H1 (cell line): ENCODE results near the gene TNKS2. TPM values are rescaled to one million over a fixed set of nuclear protein-coding genes. Genes with fewer than 3 reads are reported as not detected.

Experiments used
- ASH2L ChIP-seq: fragments of 200-600, 300-600 bp; sonication (generic); IDR thresholded peaks from one replicate; pipeline ENCODE4 v1.7.1; 2017; ENCODE audit warnings: low read length
- BRCA1 ChIP-seq: IDR thresholded peaks from 2 replicates; pipeline ENCODE4 v1.6.1; 2012; ENCODE audit warnings: low read depth, low read length, improper control_type of control experiment
- CBX5 ChIP-seq: fragments of 300-800, 300-1000 bp; sonication (generic); IDR thresholded peaks from 2 replicates; pipeline ENCODE4 v1.7.1; 2016; ENCODE audit warnings: antibody characterized with exemption, low read length, low read depth
- CBX8 ChIP-seq: fragments of 300-800, 300-1000 bp; sonication (generic); IDR thresholded peaks from 2 replicates; pipeline ENCODE4 v1.7.1; 2016; ENCODE audit warnings: low read depth, low read length, borderline replicate concordance
- CHD2 ChIP-seq: IDR thresholded peaks from 2 replicates; pipeline ENCODE4 v1.6.1; 2012; ENCODE audit warnings: low read length, improper control_type of control experiment
- CREB1 ChIP-seq: IDR thresholded peaks from 2 replicates; pipeline ENCODE4 v1.6.1; 2012; ENCODE audit warnings: inconsistent platforms
- CTBP2 ChIP-seq: IDR thresholded peaks from 2 replicates; pipeline ENCODE4 v1.7.0; 2011; ENCODE audit warnings: borderline replicate concordance, mild to moderate bottlenecking, moderate library complexity, mixed read lengths, low read length; ENCODE audit not compliant: insufficient read depth, insufficient read length
- EZH2 ChIP-seq: fragments of 200-600 bp; sonication (generic); IDR thresholded peaks from 2 replicates; pipeline ENCODE4 v1.7.1; 2012; ENCODE audit warnings: low read depth, mild to moderate bottlenecking, moderate library complexity, low read length, inconsistent platforms; ENCODE audit not compliant: severe bottlenecking
- FOSL1 ChIP-seq: IDR thresholded peaks from 2 replicates; pipeline ENCODE4 v1.6.1; 2011; ENCODE audit warnings: mild to moderate bottlenecking, low read depth, low read length, moderate library complexity; ENCODE audit not compliant: insufficient read depth
- HDAC6 ChIP-seq: IDR thresholded peaks from one replicate; pipeline ENCODE4 v1.7.1; 2012; ENCODE audit warnings: low read depth, mild to moderate bottlenecking, inconsistent platforms, low read length, moderate library complexity
- JUN ChIP-seq: IDR thresholded peaks from 2 replicates; pipeline ENCODE4 v1.6.1; 2011; ENCODE audit warnings: low read depth, mild to moderate bottlenecking, improper control_type of control experiment, low read length
- KDM4A ChIP-seq: IDR thresholded peaks from one replicate; pipeline ENCODE4 v1.7.1; 2012; ENCODE audit warnings: low read depth, mild to moderate bottlenecking, moderate library complexity, low read length, inconsistent platforms; ENCODE audit not compliant: severe bottlenecking
- KDM5A ChIP-seq: fragments of 200-600 bp; IDR thresholded peaks from 2 replicates; pipeline ENCODE4 v1.7.1; 2012; ENCODE audit warnings: mild to moderate bottlenecking, low read length, inconsistent platforms, mixed read lengths
- MAFK ChIP-seq: IDR thresholded peaks from 2 replicates; pipeline ENCODE4 v1.6.1; 2012; ENCODE audit warnings: low read depth, mild to moderate bottlenecking, improper control_type of control experiment, low read length
- POU5F1 ChIP-seq: IDR thresholded peaks from 2 replicates; pipeline ENCODE4 v1.6.1; 2011; ENCODE audit warnings: low read depth, mild to moderate bottlenecking, low read length, moderate library complexity
- RBBP5 ChIP-seq: IDR thresholded peaks from 2 replicates; pipeline ENCODE4 v1.7.1; 2012; ENCODE audit warnings: low read depth, mild to moderate bottlenecking, inconsistent platforms, low read length, moderate library complexity, borderline replicate concordance
- RFX5 ChIP-seq: IDR thresholded peaks from 2 replicates; pipeline ENCODE4 v1.6.1; 2011; ENCODE audit warnings: low read depth, low read length, improper control_type of control experiment, borderline replicate concordance
- RNF2 ChIP-seq: fragments of 200-900, 300-1000 bp; sonication (generic); IDR thresholded peaks from 2 replicates; pipeline ENCODE4 v1.7.1; 2016; ENCODE audit warnings: borderline replicate concordance, low read depth, mild to moderate bottlenecking, antibody characterized with exemption, low read length; ENCODE audit not compliant: poor library complexity, severe bottlenecking; ENCODE audit errors: missing control alignments
- RXRA ChIP-seq: IDR thresholded peaks from 2 replicates; pipeline ENCODE4 v1.6.1; 2011; ENCODE audit warnings: low read depth, mild to moderate bottlenecking, low read length, moderate library complexity; ENCODE audit not compliant: insufficient read depth
- SAP30 ChIP-seq: fragments of 300-600 bp; sonication (generic); IDR thresholded peaks from 2 replicates; pipeline ENCODE4 v1.7.1; 2012; ENCODE audit warnings: low read length, moderate library complexity, mild to moderate bottlenecking, inconsistent platforms; ENCODE audit not compliant: insufficient read depth, insufficient replicate concordance
- SP2 ChIP-seq: IDR thresholded peaks from 2 replicates; pipeline ENCODE4 v1.6.1; 2012; ENCODE audit warnings: mild to moderate bottlenecking, low read length, inconsistent platforms
- SUZ12 ChIP-seq: fragments of 200-600 bp; sonication (generic); IDR thresholded peaks from 2 replicates; pipeline ENCODE4 v1.6.1; 2012; ENCODE audit warnings: mild to moderate bottlenecking, inconsistent platforms, low read length, moderate library complexity, mixed read lengths
- TCF12 ChIP-seq: IDR thresholded peaks from 2 replicates; pipeline ENCODE4 v1.6.1; 2011; ENCODE audit warnings: low read depth, mild to moderate bottlenecking, low read length
- YY1 ChIP-seq: IDR thresholded peaks from 2 replicates; pipeline ENCODE4 v1.6.1; 2011; ENCODE audit warnings: low read depth, mild to moderate bottlenecking, low read length
- ZNF274 ChIP-seq: IDR thresholded peaks from 2 replicates; pipeline ENCODE4 v1.7.0; 2012; ENCODE audit warnings: low read length, borderline replicate concordance; ENCODE audit errors: extremely low read depth
- polyA plus RNA-seq, 7 experiments: library from polyadenylated mRNA; depleted of rRNA in 3 of 7; stranded (reverse) in 5 of 7; unstranded in 2 of 7; fragments of >200 nt in 5 of 7; fragments of 200-250 nt in 2 of 7; gene quantifications; 1 replicate in 5 of 7; 2 replicates in 1 of 7; 4 replicates in 1 of 7; pipeline versions ENCODE4 v1.2.1 to v1.2.3, GENCODE V29; 2011 to 2013; ENCODE audit warnings: missing spikeins in 2 of 7, mixed read lengths in 2 of 7
- total RNA-seq: library from RNA; stranded (reverse); fragmentation: NEBNext Ultra II Directional; extraction: Animal tissue kit (Norgen Biotek cat#: 25700); gene quantifications from 2 replicates; pipeline ENCODE4 v1.2.1, GENCODE V29; 2021

Gene TNKS2
- total and polyA plus RNA-seq, 2 of the 8 experiments (the other 6 are each of a cell fraction or from before 2014, with no cell fraction given) = 23.3 to 73.6 TPM

- TF ChIP-seq FOSL1 (no peak), CBX5 (no peak), RFX5 (no peak), RBBP5 (peak; percentile 90; the same call in 1 of the 2 replicates), HDAC6 (no peak), CREB1 (peak; percentile 65), SUZ12 (no peak), CHD2 (no peak), YY1 (peak; percentile 95), BRCA1 (no peak), EZH2 (no peak), RNF2 (no peak), ZNF274 (no peak), KDM4A (no peak), TCF12 (0 out of 2 replicates have a peak, but pooled peaks have one; percentile 11), RXRA (no peak), SAP30 (no peak), ASH2L (peak; percentile 94), POU5F1 (no peak), KDM5A (no peak), CTBP2 (no peak), CBX8 (no peak), JUN (no peak), MAFK (no peak), SP2 (no peak)
Measured at GRCh38 chr10:91797874-91798648, at the start of gene TNKS2 (continued).
